HFFc6 (cell line): ENCODE measurements around the gene APBB2. TPM values are rescaled to one million over a fixed set of nuclear protein-coding genes. Genes with fewer than 3 reads are reported as not detected.

ENCODE experiments used
- DNase-seq: peaks from one replicate; pipeline ENCODE4 v3.0.0-alpha.2; 2018
- H3K27ac Mint-ChIP-seq: 2 replicates; pipeline ENCODE4 v1.8.0; 2020; ENCODE audit warnings: mild to moderate bottlenecking, mixed read lengths
- H3K27me3 Mint-ChIP-seq: 2 replicates; pipeline ENCODE4 v1.8.0; 2021; ENCODE audit warnings: mild to moderate bottlenecking, moderate library complexity, mixed read lengths; ENCODE audit not compliant: insufficient read depth
- H3K36me3 Mint-ChIP-seq: 2 replicates; pipeline ENCODE4 v1.8.0; 2021; ENCODE audit warnings: low read depth, mixed read lengths
- H3K4me1 Mint-ChIP-seq: 2 replicates; pipeline ENCODE4 v1.8.0; 2020; ENCODE audit warnings: low read depth, mixed read lengths
- H3K4me3 Mint-ChIP-seq: 2 replicates; pipeline ENCODE4 v1.8.0; 2020; ENCODE audit warnings: mild to moderate bottlenecking, moderate library complexity, mixed read lengths
- H3K9me3 Mint-ChIP-seq: 2 replicates; pipeline ENCODE4 v1.8.0; 2020; ENCODE audit warnings: mild to moderate bottlenecking, mixed read lengths
- CTCF ChIP-seq: fragments of 200-600 bp; sonication (generic); IDR thresholded peaks from 2 replicates; pipeline ENCODE4 v1.5.0; 2021; ENCODE audit warnings: antibody characterized with exemption, mild to moderate bottlenecking
- total RNA-seq, 6 experiments: library from RNA; stranded (reverse); fragmentation: NEBNext Ultra II Directional; extraction: Animal tissue kit (Norgen Biotek cat#: 25700); gene quantifications; 2 replicates in 1 of 6; 3 replicates in 5 of 6; pipeline ENCODE4 v1.2.3, GENCODE V29; 2021

The APBB2 gene
- total RNA-seq, 6 experiments from 2014 or later, result 32.4 to 45.5 (median 35.8) TPM

GRCh38 chr4:40956721-40957255 lies 257.6 kb downstream of the APBB2 start:
- no peaks in the 10 kb centered on the region for H3K27me3 Mint-ChIP-seq
- no peaks in the 10 kb centered on the region for H3K9me3 Mint-ChIP-seq
- no peak overlapping the region for H3K27ac Mint-ChIP-seq
- DNase-seq, result no peak
- TF ChIP-seq CTCF, result no peak
- peaks cover 15% of the 10 kb centered on the region; the same call in 1 of the 2 replicates for H3K36me3 Mint-ChIP-seq
- H3K4me3 Mint-ChIP-seq, result no peak overlapping the region
- peaks cover 18% of the 10 kb centered on the region for H3K4me1 Mint-ChIP-seq

GRCh38 chr4:40954088-40954668 lies 260.2 kb downstream of the APBB2 start:
- no peak overlapping the region for H3K4me3 Mint-ChIP-seq
- no peak overlapping the region for H3K27ac Mint-ChIP-seq

GRCh38 chr4:40953283-40954087 lies 260.9 kb downstream of the APBB2 start:
- Mint-ChIP-seq H3K9me3 (no peaks in the 10 kb centered on the region), H3K27ac (no peak overlapping the region; the same call in 1 of the 2 replicates), H3K36me3 (peaks cover 4% of the 10 kb centered on the region; the same call in 1 of the 2 replicates), H3K4me3 (no peak overlapping the region; the same call in 1 of the 2 replicates), H3K4me1 (0 out of 2 replicates have a peak, but pooled peaks cover 6% of the 10 kb centered on the region), H3K27me3 (no peaks in the 10 kb centered on the region)
- no peak for DNase-seq
- no peak for TF ChIP-seq CTCF

More at GRCh38 chr4:40954088-40954668, 260.2 kb downstream of the APBB2 start:
- Mint-ChIP-seq H3K4me1 (0 out of 2 replicates have a peak, but pooled peaks cover 6% of the 10 kb centered on the region), H3K9me3 (no peaks in the 10 kb centered on the region), H3K36me3 (peaks cover 4% of the 10 kb centered on the region; the same call in 1 of the 2 replicates), H3K27me3 (no peaks in the 10 kb centered on the region)
- no peak for DNase-seq
- no peak for TF ChIP-seq CTCF

GRCh38 chr4:40952672-40953071 lies 261.7 kb downstream of the APBB2 start:
- no peaks in the 10 kb centered on the region for H3K27me3 Mint-ChIP-seq
- H3K4me3 Mint-ChIP-seq, result no peak overlapping the region
- 0 out of 2 replicates have a peak, but pooled peaks cover 6% of the 10 kb centered on the region for H3K4me1 Mint-ChIP-seq
- H3K9me3 Mint-ChIP-seq, result no peaks in the 10 kb centered on the region
- H3K36me3 Mint-ChIP-seq, result peaks cover 4% of the 10 kb centered on the region; the same call in 1 of the 2 replicates
- TF ChIP-seq CTCF, result no peak
- H3K27ac Mint-ChIP-seq, result no peak overlapping the region
- no peak for DNase-seq

GRCh38 chr4:40952217-40952616 lies 262.1 kb downstream of the APBB2 start:
- H3K4me1 Mint-ChIP-seq, result 0 out of 2 replicates have a peak, but pooled peaks cover 6% of the 10 kb centered on the region
- no peak overlapping the region for H3K4me3 Mint-ChIP-seq
- H3K27ac Mint-ChIP-seq, result no peak overlapping the region
- no peak for TF ChIP-seq CTCF
- no peaks in the 10 kb centered on the region for H3K27me3 Mint-ChIP-seq
- no peak for DNase-seq
- H3K36me3 Mint-ChIP-seq, result peaks cover 4% of the 10 kb centered on the region; the same call in 1 of the 2 replicates
- no peaks in the 10 kb centered on the region for H3K9me3 Mint-ChIP-seq
